Thyroid gland (tissue), 4 donors: ENCODE measurements around the gene PLEKHM3. TPM values are rescaled to one million over a fixed set of nuclear protein-coding genes. Genes with fewer than 3 reads are reported as not detected.

ENCODE experiments used
- DNase-seq, 2 donors: peaks; one replicate each; pipeline ENCODE4 v3.0.0-alpha.2; 2019
- H3K27ac ChIP-seq, 3 donors: fragments of 200-600 bp; sonication (generic); 1 replicate in 2 of 3; 2 replicates in 1 of 3; pipeline ENCODE4 v1.5.1; 2016 to 2019; ENCODE audit warnings: mild to moderate bottlenecking in 1 of 3, moderate library complexity in 1 of 3
- H3K27me3 ChIP-seq: fragments of 200-600 bp; sonication (generic); one replicate; pipeline ENCODE4 v1.5.1; 2019
- H3K36me3 ChIP-seq, 2 donors: fragments of 200-600 bp; sonication (generic); one replicate each; pipeline ENCODE4 v1.5.1; 2016 to 2019
- H3K4me1 ChIP-seq, 2 donors: fragments of 200-600 bp; sonication (generic); one replicate each; pipeline ENCODE4 v1.5.1; 2017 to 2019
- H3K4me3 ChIP-seq, 3 donors: fragments of 200-600 bp; sonication (generic); replicated peaks in 1 of 3; 1 replicate in 2 of 3; 2 replicates in 1 of 3; pipeline ENCODE4 v1.5.1; 2016; ENCODE audit warnings: mild to moderate bottlenecking in 1 of 3
- H3K9me3 ChIP-seq: fragments of 200-600 bp; sonication (generic); one replicate; pipeline ENCODE4 v1.5.1; 2017
- CTCF ChIP-seq, 6 experiments: fragments of 200-600 bp in 3 of 6; fragments of 450-650 bp in 3 of 6; sonication (generic) in 3 of 6; IDR thresholded peaks; one replicate each; pipeline ENCODE4 v1.5.1; 2016 to 2019; ENCODE audit warnings: antibody characterized with exemption in 6 of 6, mild to moderate bottlenecking in 2 of 6, inconsistent platforms in 1 of 6, moderate library complexity in 1 of 6
- POLR2A ChIP-seq, 2 donors: fragments of 450-650 bp; IDR thresholded peaks; one replicate each; pipeline ENCODE4 v1.6.1; 2017; ENCODE audit warnings: antibody characterized with exemption in 2 of 2, mild to moderate bottlenecking in 2 of 2, moderate library complexity in 1 of 2
- WGBS, 2 donors: methylation state at CpG; one replicate each; pipeline ENCODE4 v1.1.5; 2017; 5-methylcytosine and 5-hydroxymethylcytosine counted together
- intact Hi-C: fragments of 100-400 bp; cut with DNase I; formaldehyde crosslinking; loops from one replicate; pipeline ENCODE4 v1.15.1; 2023
- total RNA-seq, 4 donors: library from RNA; depleted of rRNA; stranded (reverse); fragments of >200 nt; gene quantifications; one replicate each; pipeline ENCODE4 v1.2.3, GENCODE V29; 2016

PLEKHM3 gene
- total RNA-seq, 4 donors from 2014 or later, result 42.2 to 53.0 (median 44.5) TPM

- no peak overlapping the region for H3K27ac ChIP-seq
- no peaks in the 10 kb centered on the region for H3K9me3 ChIP-seq
- WGBS, 2 donors, result 77 to 78% methylated on average over 5 of the region's 5 CpGs
- no peaks in the 10 kb centered on the region for H3K36me3 ChIP-seq
- H3K27me3 ChIP-seq, result no peaks in the 10 kb centered on the region
- no peak overlapping the region for H3K4me3 ChIP-seq
- no peak for TF ChIP-seq POLR2A (IDR thresholded peaks at IDR 0.05)
- no peak for TF ChIP-seq CTCF (IDR thresholded peaks at IDR 0.05)
- intact Hi-C loops, result no loop called here
- no peak for DNase-seq
- peaks cover 0 to 7% of the 10 kb centered on the region in 2 donors for H3K4me1 ChIP-seq
Observed at GRCh38 chr2:207816546-207816945, 208.8 kb downstream of the PLEKHM3 start.

- Histone ChIP-seq H3K4me1 (peaks cover 9 to 12% of the 10 kb centered on the region in 2 donors), H3K36me3 (no peaks in the 10 kb centered on the region), H3K9me3 (no peaks in the 10 kb centered on the region), H3K4me3 (no peak overlapping the region), H3K27me3 (no peaks in the 10 kb centered on the region), H3K27ac (no peak overlapping the region)
- DNase-seq, result no peak
- intact Hi-C loops, result no loop called here
- 76 to 86% methylated on average over 3 of the region's 3 CpGs for WGBS, 2 donors
- TF ChIP-seq POLR2A (IDR thresholded peaks at IDR 0.05), result no peak
- TF ChIP-seq CTCF (IDR thresholded peaks at IDR 0.05), result no peak
Observed at GRCh38 chr2:207815254-207815653, 210.1 kb downstream of the PLEKHM3 start.

GRCh38 chr2:207813942-207814341, 211.4 kb downstream of the PLEKHM3 start:
- Histone ChIP-seq H3K4me1 (peaks cover 11 to 12% of the 10 kb centered on the region in 2 donors), H3K27ac (no peak overlapping the region), H3K9me3 (no peaks in the 10 kb centered on the region), H3K36me3 (no peaks in the 10 kb centered on the region), H3K27me3 (no peaks in the 10 kb centered on the region), H3K4me3 (no peak overlapping the region)
- TF ChIP-seq POLR2A (IDR thresholded peaks at IDR 0.05) (no peak), CTCF (IDR thresholded peaks at IDR 0.05) (no peak)
- DNase-seq, result no peak
- WGBS, 2 donors, result 88 to 91% methylated on average over 6 of the region's 6 CpGs
- intact Hi-C loops, result no loop called here

- H3K4me1 ChIP-seq, result peaks cover 11 to 12% of the 10 kb centered on the region in 2 donors
- no peaks in the 10 kb centered on the region for H3K9me3 ChIP-seq
- no peak for DNase-seq
- H3K36me3 ChIP-seq, result no peaks in the 10 kb centered on the region
- H3K27me3 ChIP-seq, result no peaks in the 10 kb centered on the region
- no peak for TF ChIP-seq POLR2A (IDR thresholded peaks at IDR 0.05)
- no peak for TF ChIP-seq CTCF (IDR thresholded peaks at IDR 0.05)
- no peak overlapping the region for H3K4me3 ChIP-seq
- WGBS, 2 donors, result 83 to 85% methylated on average over 15 of the region's 15 CpGs
- no peak overlapping the region for H3K27ac ChIP-seq
- intact Hi-C loops, result no loop called here
Observed at GRCh38 chr2:207813221-207813916, 212.0 kb downstream of the PLEKHM3 start.

- no peaks in the 10 kb centered on the region for H3K36me3 ChIP-seq
- H3K4me1 ChIP-seq, result peaks cover 11 to 12% of the 10 kb centered on the region in 2 donors
- H3K9me3 ChIP-seq, result no peaks in the 10 kb centered on the region
- TF ChIP-seq CTCF (IDR thresholded peaks at IDR 0.05), result no peak
- no peak for TF ChIP-seq POLR2A (IDR thresholded peaks at IDR 0.05)
- intact Hi-C loops, result no loop called here
- H3K27ac ChIP-seq, result no peak overlapping the region
- H3K27me3 ChIP-seq, result no peaks in the 10 kb centered on the region
- H3K4me3 ChIP-seq, result no peak overlapping the region
- WGBS, 2 donors, result 73 to 79% methylated on average over 3 of the region's 3 CpGs
- DNase-seq, result no peak
Observed at GRCh38 chr2:207812726-207813080, 212.6 kb downstream of the PLEKHM3 start.
